ENCODE measurements around the gene UFC1.

Gene UFC1

DNA sequence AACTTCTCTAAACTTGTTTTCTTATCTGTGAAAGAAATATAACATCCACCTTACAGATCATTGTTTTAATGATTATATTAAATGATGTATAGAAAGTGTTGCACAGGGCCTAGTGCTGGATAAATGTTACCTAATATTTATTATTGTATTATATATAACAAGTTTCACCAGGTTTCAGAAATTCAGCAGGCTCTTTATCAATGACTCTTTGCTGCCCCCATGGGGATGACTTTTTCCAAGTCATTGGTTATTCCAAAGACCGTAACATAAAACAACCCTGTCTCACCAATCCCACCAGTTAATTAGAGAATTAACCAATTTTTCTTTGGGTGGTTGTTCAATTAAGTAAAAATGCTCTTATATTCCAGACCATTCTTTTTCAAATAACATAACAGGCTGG, 14.0 kb upstream of the UFC1 start:
- Mint-ChIP-seq H3K4me1 (peaks cover 52% of the 10 kb centered on the region), H3K9me3 (no peaks in the 10 kb centered on the region), H3K27ac (peak overlapping the region; percentile 89), H3K36me3 (ENCODE audit: low read depth) (peaks cover 6% of the 10 kb centered on the region), H3K4me3 (no peak overlapping the region), H3K27me3 (ENCODE audit: low read depth, poor library complexity) (no peaks in the 10 kb centered on the region)
- TF ChIP-seq, protein P1, sequence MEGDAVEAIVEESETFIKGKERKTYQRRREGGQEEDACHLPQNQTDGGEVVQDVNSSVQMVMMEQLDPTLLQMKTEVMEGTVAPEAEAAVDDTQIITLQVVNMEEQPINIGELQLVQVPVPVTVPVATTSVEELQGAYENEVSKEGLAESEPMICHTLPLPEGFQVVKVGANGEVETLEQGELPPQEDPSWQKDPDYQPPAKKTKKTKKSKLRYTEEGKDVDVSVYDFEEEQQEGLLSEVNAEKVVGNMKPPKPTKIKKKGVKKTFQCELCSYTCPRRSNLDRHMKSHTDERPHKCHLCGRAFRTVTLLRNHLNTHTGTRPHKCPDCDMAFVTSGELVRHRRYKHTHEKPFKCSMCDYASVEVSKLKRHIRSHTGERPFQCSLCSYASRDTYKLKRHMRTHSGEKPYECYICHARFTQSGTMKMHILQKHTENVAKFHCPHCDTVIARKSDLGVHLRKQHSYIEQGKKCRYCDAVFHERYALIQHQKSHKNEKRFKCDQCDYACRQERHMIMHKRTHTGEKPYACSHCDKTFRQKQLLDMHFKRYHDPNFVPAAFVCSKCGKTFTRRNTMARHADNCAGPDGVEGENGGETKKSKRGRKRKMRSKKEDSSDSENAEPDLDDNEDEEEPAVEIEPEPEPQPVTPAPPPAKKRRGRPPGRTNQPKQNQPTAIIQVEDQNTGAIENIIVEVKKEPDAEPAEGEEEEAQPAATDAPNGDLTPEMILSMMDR (IDR thresholded peaks at IDR 0.05), result peak; percentile 45
- DNase-seq, result peak; percentile 37

DNA sequence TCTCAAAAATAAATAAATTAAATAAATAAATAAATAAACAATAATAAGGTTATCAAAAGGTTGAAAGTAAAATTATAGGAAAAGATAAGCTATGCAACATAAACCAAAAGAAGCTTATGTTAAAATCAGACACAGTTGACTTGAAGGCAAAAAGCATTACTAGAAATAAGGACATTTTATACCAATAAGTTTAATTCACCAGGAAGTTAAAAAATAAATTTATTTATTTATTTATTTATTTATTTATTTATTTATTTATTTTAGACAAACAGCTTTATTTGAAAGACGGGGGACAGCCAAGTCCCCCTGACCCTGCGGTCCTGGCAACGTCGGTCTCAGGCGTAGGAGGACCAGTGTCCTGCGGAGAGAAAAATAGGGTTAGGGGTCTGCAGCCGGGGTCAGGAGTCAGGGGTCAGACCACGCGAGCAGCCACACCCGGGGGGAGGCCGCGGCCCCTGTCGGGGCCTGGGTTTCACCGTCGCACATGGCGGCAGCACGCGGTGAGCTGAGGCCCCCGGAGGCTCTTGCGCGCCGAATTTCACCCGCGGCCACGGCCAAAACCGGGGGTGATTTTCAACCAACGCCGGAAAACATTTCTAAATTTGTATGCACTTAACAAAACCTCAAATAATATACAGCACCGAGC, 12.9 kb upstream of the UFC1 start:
- peaks cover 41% of the 10 kb centered on the region for H3K4me1 Mint-ChIP-seq
- no peak overlapping the region for H3K4me3 Mint-ChIP-seq
- H3K9me3 Mint-ChIP-seq, result no peaks in the 10 kb centered on the region
- TF ChIP-seq, protein P1 (IDR thresholded peaks at IDR 0.05), result no peak
- peaks cover 4% of the 10 kb centered on the region for H3K27me3 Mint-ChIP-seq (ENCODE audit: low read depth, poor library complexity)
- no peak overlapping the region for H3K27ac Mint-ChIP-seq
- DNase-seq, result no peak
- H3K36me3 Mint-ChIP-seq (ENCODE audit: low read depth), result no peaks in the 10 kb centered on the region

DNA sequence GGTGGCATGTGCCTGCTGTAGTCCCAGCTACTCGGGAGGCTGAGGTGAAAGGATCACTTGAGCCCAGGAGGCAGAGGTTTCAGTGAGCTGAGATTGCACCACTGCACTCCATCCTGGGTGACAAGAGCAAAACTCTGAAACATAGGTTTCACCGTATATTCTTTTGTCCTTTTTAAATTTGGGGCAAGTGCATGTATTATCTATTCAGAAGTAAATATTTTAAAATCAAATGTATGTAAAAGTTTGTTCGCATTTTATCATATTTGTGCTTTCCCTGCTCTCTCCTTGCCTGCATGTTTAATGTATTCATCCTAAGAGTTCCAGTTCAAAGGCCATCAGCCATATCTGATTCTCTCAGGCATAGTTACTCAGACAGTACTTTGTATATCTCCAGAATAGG, 7.9 kb upstream of the UFC1 start:
- no peaks in the 10 kb centered on the region for H3K9me3 Mint-ChIP-seq
- H3K36me3 Mint-ChIP-seq (ENCODE audit: low read depth), result peaks cover 4% of the 10 kb centered on the region
- no peak overlapping the region for H3K27ac Mint-ChIP-seq
- DNase-seq, result no peak
- peaks cover 5% of the 10 kb centered on the region for H3K4me1 Mint-ChIP-seq
- peaks cover 4% of the 10 kb centered on the region for H3K27me3 Mint-ChIP-seq (ENCODE audit: low read depth, poor library complexity)
- TF ChIP-seq, protein P1 (IDR thresholded peaks at IDR 0.05), result no peak
- no peak overlapping the region for H3K4me3 Mint-ChIP-seq

DNA sequence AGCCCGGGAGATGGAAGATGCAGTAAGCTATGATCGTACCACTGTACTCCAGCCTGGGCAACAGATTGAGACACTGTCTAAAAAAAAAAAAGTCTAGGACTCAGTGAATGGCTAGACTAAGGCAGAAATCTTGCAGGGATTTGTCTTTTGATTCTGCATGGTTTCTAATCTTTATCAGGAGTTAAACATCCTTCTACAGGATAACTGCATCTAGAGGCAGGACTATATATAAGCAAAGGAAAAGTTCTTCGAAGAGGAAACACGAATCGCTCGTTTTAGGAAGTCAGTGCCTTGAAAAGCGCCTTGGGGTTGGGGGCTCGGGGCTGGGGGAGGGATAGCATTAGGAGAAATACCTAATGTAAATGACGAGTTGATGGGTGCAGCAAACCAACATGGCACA, 602 bp upstream of the UFC1 start:
- peaks cover 31% of the 10 kb centered on the region for H3K36me3 Mint-ChIP-seq (ENCODE audit: low read depth)
- no peaks in the 10 kb centered on the region for H3K27me3 Mint-ChIP-seq (ENCODE audit: low read depth, poor library complexity)
- H3K27ac Mint-ChIP-seq, result no peak overlapping the region
- peak overlapping the region; percentile 100 for H3K4me3 Mint-ChIP-seq
- H3K9me3 Mint-ChIP-seq, result no peaks in the 10 kb centered on the region
- TF ChIP-seq, protein P1 (IDR thresholded peaks at IDR 0.05), result no peak
- peaks cover 41% of the 10 kb centered on the region for H3K4me1 Mint-ChIP-seq
- DNase-seq, result no peak

DNA sequence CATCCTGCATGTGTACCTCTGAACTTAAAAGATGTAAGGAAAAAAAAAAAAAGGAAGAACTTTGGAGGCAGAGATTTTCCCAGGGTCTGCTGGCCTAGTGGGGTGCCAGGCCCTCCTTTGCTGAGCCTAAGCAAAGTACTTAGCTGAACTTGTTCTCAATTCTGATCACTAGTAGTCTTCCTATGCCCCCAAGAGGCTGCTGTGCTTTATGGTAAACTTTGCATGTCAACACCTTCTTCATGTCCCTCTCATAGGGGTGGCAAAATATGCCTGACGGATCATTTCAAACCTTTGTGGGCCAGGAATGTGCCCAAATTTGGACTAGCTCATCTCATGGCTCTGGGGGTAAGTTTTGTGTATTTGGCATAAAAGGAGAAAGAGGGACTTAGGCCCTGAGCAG, 4.1 kb downstream of the UFC1 start:
- peaks cover 50% of the 10 kb centered on the region for H3K36me3 Mint-ChIP-seq (ENCODE audit: low read depth)
- no peak for DNase-seq
- H3K4me1 Mint-ChIP-seq, result peaks cover 77% of the 10 kb centered on the region
- H3K9me3 Mint-ChIP-seq, result no peaks in the 10 kb centered on the region
- H3K4me3 Mint-ChIP-seq, result no peak overlapping the region
- H3K27ac Mint-ChIP-seq, result peak overlapping the region; percentile 91
- TF ChIP-seq, protein P1 (IDR thresholded peaks at IDR 0.05), result no peak
- peaks cover 2% of the 10 kb centered on the region for H3K27me3 Mint-ChIP-seq (ENCODE audit: low read depth, poor library complexity)

DNA sequence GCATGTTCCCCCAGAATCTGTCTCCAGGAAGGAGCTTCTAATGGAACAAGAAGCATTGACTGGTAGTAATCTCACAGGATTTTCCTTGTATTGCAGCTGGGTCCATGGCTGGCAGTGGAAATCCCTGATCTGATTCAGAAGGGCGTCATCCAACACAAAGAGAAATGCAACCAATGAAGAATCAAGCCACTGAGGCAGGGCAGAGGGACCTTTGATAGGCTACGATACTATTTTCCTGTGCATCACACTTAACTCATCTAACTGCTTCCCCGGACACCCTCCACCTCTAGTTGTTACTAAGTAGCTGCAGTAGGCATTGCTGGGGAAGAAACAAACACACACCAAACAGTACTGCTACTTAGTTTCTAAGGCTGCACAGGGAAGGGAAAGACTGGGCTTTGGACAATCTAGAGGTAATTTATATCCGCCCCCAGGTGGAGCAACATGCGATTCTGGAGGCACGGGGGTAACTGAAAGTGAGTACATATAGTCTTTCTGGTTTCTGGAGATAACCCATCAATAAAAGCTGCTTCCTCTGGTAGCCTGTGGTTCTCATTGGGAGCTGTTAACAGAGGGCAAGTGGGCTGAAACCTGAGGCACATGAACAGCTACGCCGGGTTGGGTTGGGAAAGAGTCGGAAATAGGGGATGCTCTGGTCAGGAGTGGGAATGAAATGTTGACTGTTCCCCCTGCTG, 4.7 kb downstream of the UFC1 start:
- Mint-ChIP-seq H3K36me3 (ENCODE audit: low read depth) (peaks cover 56% of the 10 kb centered on the region), H3K27me3 (ENCODE audit: low read depth, poor library complexity) (peaks cover 2% of the 10 kb centered on the region), H3K27ac (peak overlapping the region; percentile 98), H3K9me3 (no peaks in the 10 kb centered on the region), H3K4me3 (peak overlapping the region; percentile 89), H3K4me1 (peaks cover 75% of the 10 kb centered on the region)
- no peak for DNase-seq
- TF ChIP-seq, protein P1 (IDR thresholded peaks at IDR 0.05), result no peak
